NCI-H2029 treated with DMSO at 0.1 percent for 48 hours (cell line): Measurements from ENCODE around the gene DSP.

Experiments
- DNase-seq: peaks from one replicate; lab custom pipeline; 2025; lab: John Stamatoyannopoulos, UW

Gene DSP

GRCh38 chr6:7534192-7534591, 7.3 kb upstream of the DSP start:
- DNase-seq, result no peak

- DNase-seq, result no peak
These were observed 6.0 kb upstream of the DSP start for GRCh38 chr6:7535498-7535897.

- no peak for DNase-seq
These were observed 3.8 kb upstream of the DSP start for GRCh38 chr6:7537565-7538174.

- DNase-seq, result no peak
These were observed 3.0 kb upstream of the DSP start for GRCh38 chr6:7538484-7538883.

GRCh38 chr6:7540595-7540994, 876 bp upstream of the DSP start:
- DNase-seq, result no peak

- DNase-seq, result no peak
These were observed 798 bp downstream of the DSP start for GRCh38 chr6:7542065-7542873.

- DNase-seq, result peak; percentile 88
These were observed 1.6 kb downstream of the DSP start for GRCh38 chr6:7542874-7543624.

GRCh38 chr6:7543789-7544424, 2.4 kb downstream of the DSP start:
- DNase-seq, result no peak

- peak; percentile 19 for DNase-seq
These were observed 3.1 kb downstream of the DSP start for GRCh38 chr6:7544597-7544996.

GRCh38 chr6:7545316-7546019, 4.0 kb downstream of the DSP start:
- no peak for DNase-seq

GRCh38 chr6:7546020-7546369, 4.5 kb downstream of the DSP start:
- no peak for DNase-seq

- no peak for DNase-seq
These were observed 4.9 kb downstream of the DSP start for GRCh38 chr6:7546383-7546782.

- no peak for DNase-seq
These were observed 5.4 kb downstream of the DSP start for GRCh38 chr6:7546896-7547295.

GRCh38 chr6:7547315-7547714, 5.8 kb downstream of the DSP start:
- DNase-seq, result no peak

GRCh38 chr6:7550433-7550801, 8.9 kb downstream of the DSP start:
- DNase-seq, result peak; percentile 65

GRCh38 chr6:7554533-7555275, 13.2 kb downstream of the DSP start:
- no peak for DNase-seq

- no peak for DNase-seq
These were observed 14.2 kb downstream of the DSP start for GRCh38 chr6:7555671-7556070.

GRCh38 chr6:7556394-7557106, 15.1 kb downstream of the DSP start:
- no peak for DNase-seq

GRCh38 chr6:7557652-7558051, 16.2 kb downstream of the DSP start:
- no peak for DNase-seq

- no peak for DNase-seq
These were observed 17.3 kb downstream of the DSP start for GRCh38 chr6:7558781-7559180.

GRCh38 chr6:7559196-7559595, 17.7 kb downstream of the DSP start:
- DNase-seq, result no peak
